ENCODE results near the gene CCDC78.

- TF ChIP-seq CTCF (IDR thresholded peaks at IDR 0.05; ENCODE audit: insufficient read depth, low read length, poor library complexity, severe bottlenecking) (no peak), EZH2phosphoT487 (conservative IDR thresholded peaks at IDR 0.05; ENCODE audit: low read length) (no peak)
Observed at GRCh38 chr16:765488-765865, 39.2 kb upstream of the CCDC78 start.
